Ishikawa (cell line): ENCODE results near the gene CACNB2.

ENCODE experiments used
- CREB1 ChIP-seq: IDR thresholded peaks from 2 replicates; pipeline ENCODE4 v1.6.1; 2012; ENCODE audit warnings: low read depth
- EGR1 ChIP-seq: IDR thresholded peaks from 2 replicates; pipeline ENCODE4 v1.6.1; 2012
- EP300 ChIP-seq: IDR thresholded peaks from 2 replicates; pipeline ENCODE4 v1.6.1; 2012; ENCODE audit warnings: borderline replicate concordance
- MAX ChIP-seq: IDR thresholded peaks from 2 replicates; pipeline ENCODE4 v1.6.1; 2012
- TF ChIP-seq, protein P1 (sequence below): IDR thresholded peaks from 2 replicates; pipeline ENCODE4 v1.6.1; 2012; ENCODE audit warnings: low read depth, mild to moderate bottlenecking

DNA sequence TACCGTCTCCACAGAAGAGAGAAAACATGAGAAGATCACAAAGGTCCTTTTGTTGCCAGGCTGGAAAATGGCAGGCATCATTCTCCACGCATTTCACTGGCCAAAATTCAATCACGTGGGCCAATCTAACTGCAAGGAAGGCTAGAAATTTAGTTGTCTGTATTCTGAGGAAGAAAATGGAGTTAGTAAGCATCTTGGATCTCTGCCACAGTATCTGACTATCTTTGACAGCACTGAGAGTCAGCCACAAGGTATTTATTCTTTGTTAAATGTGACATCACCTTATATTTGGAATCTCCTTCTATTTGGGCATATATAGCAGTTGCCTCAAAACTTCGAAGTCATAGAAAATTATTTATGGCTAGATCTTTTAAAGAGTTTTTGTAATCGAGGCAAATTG, 297.3 kb downstream of the CACNB2 start:
- TF ChIP-seq, protein P1, sequence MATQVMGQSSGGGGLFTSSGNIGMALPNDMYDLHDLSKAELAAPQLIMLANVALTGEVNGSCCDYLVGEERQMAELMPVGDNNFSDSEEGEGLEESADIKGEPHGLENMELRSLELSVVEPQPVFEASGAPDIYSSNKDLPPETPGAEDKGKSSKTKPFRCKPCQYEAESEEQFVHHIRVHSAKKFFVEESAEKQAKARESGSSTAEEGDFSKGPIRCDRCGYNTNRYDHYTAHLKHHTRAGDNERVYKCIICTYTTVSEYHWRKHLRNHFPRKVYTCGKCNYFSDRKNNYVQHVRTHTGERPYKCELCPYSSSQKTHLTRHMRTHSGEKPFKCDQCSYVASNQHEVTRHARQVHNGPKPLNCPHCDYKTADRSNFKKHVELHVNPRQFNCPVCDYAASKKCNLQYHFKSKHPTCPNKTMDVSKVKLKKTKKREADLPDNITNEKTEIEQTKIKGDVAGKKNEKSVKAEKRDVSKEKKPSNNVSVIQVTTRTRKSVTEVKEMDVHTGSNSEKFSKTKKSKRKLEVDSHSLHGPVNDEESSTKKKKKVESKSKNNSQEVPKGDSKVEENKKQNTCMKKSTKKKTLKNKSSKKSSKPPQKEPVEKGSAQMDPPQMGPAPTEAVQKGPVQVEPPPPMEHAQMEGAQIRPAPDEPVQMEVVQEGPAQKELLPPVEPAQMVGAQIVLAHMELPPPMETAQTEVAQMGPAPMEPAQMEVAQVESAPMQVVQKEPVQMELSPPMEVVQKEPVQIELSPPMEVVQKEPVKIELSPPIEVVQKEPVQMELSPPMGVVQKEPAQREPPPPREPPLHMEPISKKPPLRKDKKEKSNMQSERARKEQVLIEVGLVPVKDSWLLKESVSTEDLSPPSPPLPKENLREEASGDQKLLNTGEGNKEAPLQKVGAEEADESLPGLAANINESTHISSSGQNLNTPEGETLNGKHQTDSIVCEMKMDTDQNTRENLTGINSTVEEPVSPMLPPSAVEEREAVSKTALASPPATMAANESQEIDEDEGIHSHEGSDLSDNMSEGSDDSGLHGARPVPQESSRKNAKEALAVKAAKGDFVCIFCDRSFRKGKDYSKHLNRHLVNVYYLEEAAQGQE: no peak
- no peak for TF ChIP-seq EGR1
- no peak for TF ChIP-seq EP300
- TF ChIP-seq MAX: no peak
- TF ChIP-seq CREB1: no peak
